Esophagus mucosa (tissue), 1 donor: ENCODE results near the gene ACER3. TPM values are rescaled to one million over a fixed set of nuclear protein-coding genes. Genes with fewer than 3 reads are reported as not detected.
A peak's percentile ranks its signal among the peaks of the same experiment; 100 is the strongest.
"Not testable (repeated sequence)": the region's sequence is repeated elsewhere in the genome, so short reads cannot be mapped to it uniquely, and the experiment has no call there.

Experiments
- ATAC-seq: fragments of 200-7000 bp; cut with Tn5 transposase; one replicate; pipeline ENCODE4 v1.9.1; 2020
- total RNA-seq: library from RNA; stranded (reverse); gene quantifications from one replicate; pipeline ENCODE4 v1.2.4, GENCODE V29; 2023
- donor health status: DM: yes; HTN: yes; CAD: no.

ACER3 gene
- 26.0 TPM for total RNA-seq

GRCh38 chr11:76860539-76861475 is at the start of gene ACER3:
Gene ACER3, plus strand, starts transcription at chr11:76860918. Its CDS starts 59 bp downstream, at chr11:76860977.
- peak; percentile 99 for ATAC-seq

GRCh38 chr11:76811259-76811658 is 49.5 kb upstream of the ACER3 start:
- ATAC-seq = no peak

- ATAC-seq = no peak
These were observed 46.3 kb upstream of the ACER3 start for GRCh38 chr11:76814414-76814813.

- not testable (repeated sequence) for ATAC-seq
These were observed 45.0 kb upstream of the ACER3 start for GRCh38 chr11:76815678-76816077.

GRCh38 chr11:76820184-76820566 is 40.5 kb upstream of the ACER3 start:
- ATAC-seq = no peak

GRCh38 chr11:76821396-76821795 is 39.3 kb upstream of the ACER3 start:
- ATAC-seq = not testable (repeated sequence)

GRCh38 chr11:76822406-76822805 is 38.3 kb upstream of the ACER3 start:
- ATAC-seq = no peak

- peak; percentile 63 for ATAC-seq
These were observed 37.2 kb upstream of the ACER3 start for GRCh38 chr11:76823481-76824028.

- ATAC-seq = peak; percentile 56
These were observed 36.4 kb upstream of the ACER3 start for GRCh38 chr11:76824083-76824939.

GRCh38 chr11:76824980-76825725 is 35.6 kb upstream of the ACER3 start:
- peak; percentile 88 for ATAC-seq

- ATAC-seq = no peak
These were observed 34.9 kb upstream of the ACER3 start for GRCh38 chr11:76825726-76826396.

- ATAC-seq = not testable (repeated sequence)
These were observed 34.2 kb upstream of the ACER3 start for GRCh38 chr11:76826508-76826907.

- ATAC-seq = not testable (repeated sequence)
These were observed 33.7 kb upstream of the ACER3 start for GRCh38 chr11:76827005-76827404.

- ATAC-seq = peak; percentile 69
These were observed 29.9 kb upstream of the ACER3 start for GRCh38 chr11:76830639-76831327.

GRCh38 chr11:76831686-76832310 is 28.9 kb upstream of the ACER3 start:
- ATAC-seq = no peak

GRCh38 chr11:76832361-76832760 is 28.4 kb upstream of the ACER3 start:
- ATAC-seq = no peak

- no peak for ATAC-seq
These were observed 26.6 kb upstream of the ACER3 start for GRCh38 chr11:76834151-76834550.

GRCh38 chr11:76835036-76835435 is 25.7 kb upstream of the ACER3 start:
- ATAC-seq = no peak

GRCh38 chr11:76835928-76836612 is 24.6 kb upstream of the ACER3 start:
- ATAC-seq = peak; percentile 84
